GM12875 (cell line): ENCODE results near the gene ZFPL1.
"Not testable (repeated sequence)": the region's sequence is repeated elsewhere in the genome, so short reads cannot be mapped to it uniquely, and the experiment has no call there.

Source experiments
- H3K4me3 ChIP-seq: one replicate; pipeline ENCODE4 v1.5.1; 2011; ENCODE audit warnings: low read depth, low read length, control low read depth
- CTCF ChIP-seq: IDR thresholded peaks from 2 replicates; pipeline ENCODE4 v1.5.1; 2011; ENCODE audit warnings: low read depth, mild to moderate bottlenecking, control low read depth, inconsistent platforms, low read length, moderate library complexity, borderline replicate concordance; ENCODE audit not compliant: insufficient read depth

Gene ZFPL1

DNA sequence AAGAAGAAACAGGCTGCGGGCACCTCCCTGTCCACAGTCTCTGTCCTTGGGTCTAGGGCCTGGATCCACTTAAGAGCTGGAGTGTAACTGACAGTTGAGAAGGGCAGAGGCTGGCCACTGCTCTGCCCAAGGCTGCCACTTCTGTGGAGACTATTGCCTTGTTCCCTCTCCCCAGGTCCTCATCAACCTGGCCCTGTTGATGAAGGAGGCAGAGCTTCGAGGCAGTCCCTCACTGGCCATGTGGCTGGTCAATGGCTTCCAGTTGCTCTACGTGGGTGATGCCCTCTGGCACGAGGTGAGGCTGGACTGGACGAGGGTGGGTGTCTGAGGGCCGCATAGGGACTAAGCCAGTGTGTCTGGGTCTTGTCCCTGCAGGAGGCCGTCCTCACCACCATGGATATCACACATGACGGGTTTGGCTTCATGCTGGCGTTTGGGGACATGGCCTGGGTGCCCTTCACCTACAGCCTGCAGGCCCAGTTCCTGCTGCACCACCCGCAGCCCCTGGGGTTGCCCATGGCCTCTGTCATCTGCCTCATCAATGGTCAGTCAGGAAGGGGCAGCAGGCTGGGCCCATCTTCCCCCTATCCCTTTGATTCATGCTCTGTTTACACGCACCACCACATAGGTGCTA, 30.6 kb downstream of the ZFPL1 start:
- TF ChIP-seq CTCF = no peak
- H3K4me3 ChIP-seq = no peak overlapping the region

DNA sequence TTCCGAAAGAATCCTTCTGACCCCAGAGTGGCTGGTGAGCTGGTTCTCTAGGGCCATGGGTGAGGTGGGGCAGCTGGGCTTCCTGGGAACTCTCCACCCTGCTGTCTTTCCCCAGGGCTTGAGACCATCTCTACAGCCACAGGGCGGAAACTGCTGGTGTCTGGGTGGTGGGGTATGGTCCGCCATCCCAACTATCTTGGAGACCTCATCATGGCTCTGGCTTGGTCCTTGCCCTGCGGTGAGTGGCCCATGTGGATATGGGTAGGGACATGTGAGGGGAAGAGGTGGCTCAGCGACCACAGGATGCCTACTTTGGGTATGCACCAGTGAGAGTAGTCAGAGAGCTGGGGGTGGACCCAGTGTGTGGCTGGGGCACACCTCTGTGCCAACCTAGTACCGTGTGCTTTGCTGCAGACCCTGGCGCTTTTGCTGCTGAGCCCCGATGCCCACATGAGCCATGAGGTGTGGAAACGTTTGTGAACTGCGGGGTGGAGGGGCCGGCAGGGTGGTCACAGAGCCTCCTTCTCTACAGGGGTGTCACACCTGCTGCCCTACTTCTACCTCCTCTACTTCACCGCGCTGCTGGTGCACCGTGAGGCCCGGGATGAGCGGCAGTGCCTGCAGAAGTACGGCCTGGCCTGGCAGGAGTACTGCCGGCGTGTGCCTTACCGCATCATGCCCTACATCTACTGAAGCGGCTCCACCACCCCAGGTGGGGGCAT, 31.5 kb downstream of the ZFPL1 start:
- no peak overlapping the region for H3K4me3 ChIP-seq

DNA sequence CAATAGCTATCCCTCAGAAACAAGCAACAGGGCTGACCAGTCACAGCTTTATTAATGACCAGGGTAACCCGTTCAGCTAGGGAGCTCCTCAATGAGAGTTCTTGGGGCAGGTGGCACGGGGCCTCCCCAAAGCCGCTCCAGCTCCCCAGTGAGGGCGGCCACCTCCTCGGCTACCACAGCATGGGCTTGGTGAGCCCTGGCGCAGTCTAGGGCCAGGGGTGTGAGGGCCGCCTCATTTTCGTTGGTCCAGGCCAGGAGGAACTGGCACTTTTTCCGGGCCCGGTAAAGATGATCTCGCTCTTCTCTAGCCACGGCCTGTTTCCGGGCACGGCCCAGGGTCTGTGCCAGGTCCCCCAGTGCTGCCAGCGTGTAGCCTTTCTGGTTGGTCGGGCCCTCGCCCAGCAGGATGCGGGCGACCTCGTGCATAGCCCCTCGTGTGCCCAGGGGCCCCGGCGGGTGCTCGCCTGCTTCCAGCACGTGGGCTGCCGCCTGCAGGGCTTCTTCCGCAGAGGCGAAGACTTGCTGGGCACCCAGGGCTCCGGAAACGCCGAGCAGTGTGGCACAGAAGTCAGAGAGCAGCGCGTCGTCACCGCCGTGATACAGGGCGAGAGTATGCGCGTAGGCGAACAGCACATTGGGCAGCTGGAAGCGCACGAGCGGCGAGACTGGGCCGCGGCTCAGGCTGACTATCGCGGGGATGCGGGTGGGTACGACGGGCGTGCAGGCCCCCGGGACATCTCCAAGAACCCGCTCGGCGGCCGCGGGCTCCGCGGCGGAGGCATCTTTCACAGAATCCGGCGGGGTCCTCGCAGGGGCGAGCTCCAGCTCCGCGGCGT, 32.6 kb downstream of the ZFPL1 start:
- TF ChIP-seq CTCF = no peak

More for the DNA sequence above, 31.5 kb downstream of the ZFPL1 start:
- TF ChIP-seq CTCF = no peak

GRCh38 chr11:65117206-65118096, 33.4 kb downstream of the ZFPL1 start, which contains the start of gene ZNHIT2:
Gene ZNHIT2 (minus strand): TSS chr11:65117701. CDS start chr11:65117653, 48 bp downstream.
- TF ChIP-seq CTCF = peak; percentile 87
- peak within 1 kb of the TSS; percentile 98 for H3K4me3 ChIP-seq

More for the DNA sequence above, 32.6 kb downstream of the ZFPL1 start:
- H3K4me3 ChIP-seq = peak overlapping the region; percentile 98

GRCh38 chr11:65118097-65118837, 34.2 kb downstream of the ZFPL1 start:
- no peak overlapping the region for H3K4me3 ChIP-seq
- no peak for TF ChIP-seq CTCF

- not testable (repeated sequence) for H3K4me3 ChIP-seq
Observed at GRCh38 chr11:65118891-65119669, 35.1 kb downstream of the ZFPL1 start.
